SH-SY5Y (cell line): Measurements from ENCODE around the gene RABL2B.

ENCODE experiments used
- GATA2 ChIP-seq: IDR thresholded peaks from 2 replicates; pipeline ENCODE4 v1.6.1; 2011; ENCODE audit warnings: mild to moderate bottlenecking, low read depth, low read length
- GATA3 ChIP-seq: IDR thresholded peaks from 2 replicates; pipeline ENCODE4 v1.6.1; 2011; ENCODE audit warnings: low read depth, mild to moderate bottlenecking, low read length, moderate library complexity

- TF ChIP-seq GATA2 (no peak), GATA3 (no peak)
Measured at GRCh38 chr22:50723991-50724390, 59.4 kb downstream of the RABL2B start.
